ENCODE data around the gene KDM2B. TPM values are rescaled to one million over a fixed set of nuclear protein-coding genes. Genes with fewer than 3 reads are reported as not detected.

KDM2B gene
- total RNA-seq (ENCODE audit: low replicate concordance) = 36.9 and 51.7 TPM in 2 replicates
- long read RNA-seq, partial matches to known transcripts = 1 of 2 reads
- long read RNA-seq, other reads (novel, unspliced or antisense) = 1 of 2 reads

DNA sequence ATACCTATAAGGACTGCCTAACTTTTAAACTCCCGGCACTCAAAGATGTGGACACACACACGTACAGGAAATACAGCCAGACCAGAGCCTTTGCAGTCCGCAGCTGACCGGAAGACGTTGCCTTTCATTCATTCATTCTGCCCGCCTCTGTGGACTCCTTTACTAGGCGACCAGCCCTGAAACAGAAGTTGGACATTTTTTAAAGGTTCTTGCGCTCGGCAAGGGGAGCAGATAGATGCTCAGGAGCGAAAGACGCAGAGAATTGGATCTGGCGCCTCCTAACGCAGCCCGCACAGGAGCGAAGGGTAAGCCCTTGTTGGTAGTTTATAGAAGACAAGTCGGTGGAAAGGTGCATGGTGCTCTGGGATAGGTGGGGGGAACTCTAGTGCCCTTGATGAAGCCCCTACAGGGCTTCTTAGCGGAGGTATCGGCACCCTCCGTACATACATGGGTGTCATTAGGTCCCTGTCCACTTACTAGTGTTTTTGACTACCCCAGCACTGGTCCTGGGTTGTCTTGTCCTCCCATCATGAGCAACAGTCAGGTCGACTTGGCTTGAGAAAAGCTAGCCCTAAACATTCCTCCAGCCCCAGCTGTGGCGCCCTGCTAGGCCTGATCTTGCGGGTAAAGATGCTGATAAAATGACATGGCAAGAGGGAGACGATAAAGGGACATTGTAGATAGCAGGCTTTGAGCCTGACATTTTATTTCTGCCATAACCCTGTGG, at the start of gene KDM2B:
Gene KDM2B, minus strand, starts transcription at position 65 of the 727 bp plus-strand sequence. CDS start 112 bp downstream, outside the sequence.
- Mint-ChIP-seq H3K36me3 (no peaks in the 10 kb centered on the region), H3K27me3 (no peaks in the 10 kb centered on the region), H3K27ac (peak within 1 kb of the TSS; percentile 92), H3K9me3 (no peaks in the 10 kb centered on the region), H3K4me1 (ENCODE audit: unreplicated experiment) (peaks cover 37% of the 10 kb centered on the region), H3K4me3 (peak within 1 kb of the TSS; percentile 96)
- TF ChIP-seq, protein P1, sequence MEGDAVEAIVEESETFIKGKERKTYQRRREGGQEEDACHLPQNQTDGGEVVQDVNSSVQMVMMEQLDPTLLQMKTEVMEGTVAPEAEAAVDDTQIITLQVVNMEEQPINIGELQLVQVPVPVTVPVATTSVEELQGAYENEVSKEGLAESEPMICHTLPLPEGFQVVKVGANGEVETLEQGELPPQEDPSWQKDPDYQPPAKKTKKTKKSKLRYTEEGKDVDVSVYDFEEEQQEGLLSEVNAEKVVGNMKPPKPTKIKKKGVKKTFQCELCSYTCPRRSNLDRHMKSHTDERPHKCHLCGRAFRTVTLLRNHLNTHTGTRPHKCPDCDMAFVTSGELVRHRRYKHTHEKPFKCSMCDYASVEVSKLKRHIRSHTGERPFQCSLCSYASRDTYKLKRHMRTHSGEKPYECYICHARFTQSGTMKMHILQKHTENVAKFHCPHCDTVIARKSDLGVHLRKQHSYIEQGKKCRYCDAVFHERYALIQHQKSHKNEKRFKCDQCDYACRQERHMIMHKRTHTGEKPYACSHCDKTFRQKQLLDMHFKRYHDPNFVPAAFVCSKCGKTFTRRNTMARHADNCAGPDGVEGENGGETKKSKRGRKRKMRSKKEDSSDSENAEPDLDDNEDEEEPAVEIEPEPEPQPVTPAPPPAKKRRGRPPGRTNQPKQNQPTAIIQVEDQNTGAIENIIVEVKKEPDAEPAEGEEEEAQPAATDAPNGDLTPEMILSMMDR (conservative IDR thresholded peaks at IDR 0.05) = no peak
- DNase-seq (ENCODE audit: extremely low spot score, unreplicated experiment) = no peak

DNA sequence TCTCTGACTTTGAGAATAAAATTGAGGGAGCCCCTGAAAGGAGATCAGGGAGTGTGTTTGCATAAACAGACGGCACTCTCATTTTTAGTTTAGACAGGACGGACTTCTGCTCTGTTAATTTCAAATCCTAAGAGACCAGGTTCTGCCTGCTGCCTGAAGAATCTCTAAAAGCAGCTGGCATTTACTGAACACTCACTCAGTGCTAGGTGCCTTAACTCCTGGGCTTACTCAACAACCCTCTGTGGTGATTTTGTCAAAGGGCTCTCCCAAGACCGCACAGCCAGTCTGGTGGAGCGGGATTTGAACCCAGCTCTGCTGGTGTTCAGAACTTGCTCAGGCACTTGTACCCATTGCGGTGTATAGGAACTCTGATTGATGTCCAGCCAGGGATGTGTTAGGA, 47.7 kb upstream of the KDM2B start:
- Mint-ChIP-seq H3K36me3 (no peaks in the 10 kb centered on the region), H3K27ac (no peak overlapping the region), H3K4me1 (ENCODE audit: unreplicated experiment) (peaks cover 37% of the 10 kb centered on the region), H3K4me3 (peak overlapping the region; percentile 90), H3K27me3 (no peaks in the 10 kb centered on the region), H3K9me3 (no peaks in the 10 kb centered on the region)
- DNase-seq (ENCODE audit: extremely low spot score, unreplicated experiment) = no peak
- TF ChIP-seq, protein P1 (conservative IDR thresholded peaks at IDR 0.05) = no peak

DNA sequence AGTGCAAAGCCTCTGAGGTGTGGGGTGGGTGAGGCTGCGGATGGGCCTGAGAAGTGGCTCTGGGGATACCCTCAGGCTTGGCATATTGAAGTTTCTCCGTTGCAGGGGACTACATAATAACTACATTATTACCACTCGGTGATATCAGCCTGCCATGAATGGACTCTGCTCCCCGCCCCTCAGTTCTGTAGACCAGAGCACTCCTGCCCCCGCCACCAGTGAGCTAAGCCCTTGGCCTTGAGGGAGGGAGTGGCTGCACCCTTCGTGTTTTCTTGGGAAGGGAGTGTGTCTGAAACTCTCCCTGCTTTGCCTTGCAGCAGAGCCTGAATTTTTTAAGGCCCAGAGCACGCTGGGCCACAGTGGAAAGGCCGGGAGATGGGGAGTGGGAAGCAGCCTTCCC, 47.2 kb upstream of the KDM2B start:
- Mint-ChIP-seq H3K4me1 (ENCODE audit: unreplicated experiment) (peaks cover 33% of the 10 kb centered on the region), H3K27me3 (no peaks in the 10 kb centered on the region), H3K27ac (peak overlapping the region; percentile 91), H3K4me3 (peak overlapping the region; percentile 90), H3K9me3 (no peaks in the 10 kb centered on the region), H3K36me3 (no peaks in the 10 kb centered on the region)
- TF ChIP-seq, protein P1 (conservative IDR thresholded peaks at IDR 0.05) = no peak
- DNase-seq (ENCODE audit: extremely low spot score, unreplicated experiment) = no peak

DNA sequence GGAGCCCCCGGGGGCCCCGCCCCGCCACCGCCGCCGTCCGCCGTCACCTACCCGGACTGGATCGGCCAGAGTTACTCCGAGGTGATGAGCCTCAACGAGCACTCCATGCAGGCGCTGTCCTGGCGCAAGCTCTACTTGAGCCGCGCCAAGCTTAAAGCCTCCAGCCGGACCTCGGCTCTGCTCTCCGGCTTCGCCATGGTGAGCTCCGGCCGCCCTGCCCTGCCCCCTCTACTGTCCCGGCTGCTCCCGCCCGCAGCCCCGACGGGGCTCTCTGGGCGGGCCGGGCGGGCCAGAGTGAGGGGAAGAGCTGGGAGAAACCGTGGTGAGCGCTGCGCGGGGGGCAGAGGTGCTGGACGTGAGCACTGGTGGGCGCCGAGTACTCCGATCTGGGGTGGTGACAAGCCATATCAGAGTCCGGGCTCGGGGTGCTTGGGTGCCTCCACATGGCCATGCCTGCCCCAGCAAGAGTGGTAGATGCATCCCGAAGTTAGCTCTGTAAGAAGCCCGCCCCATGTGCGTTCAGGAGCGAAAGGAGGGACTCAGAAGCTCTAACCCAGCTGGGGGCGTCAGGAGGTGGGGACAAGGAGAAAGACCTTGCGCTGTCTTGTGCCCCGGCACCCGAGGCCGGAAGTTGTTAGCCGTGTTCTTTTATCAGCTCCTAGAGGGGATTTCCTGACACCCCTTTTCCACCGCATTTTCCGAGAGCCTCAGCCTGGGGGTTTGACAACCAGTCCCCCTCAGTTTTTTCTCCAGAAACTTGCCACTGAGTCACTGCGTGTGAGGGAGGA, 46.2 kb upstream of the KDM2B start:
- TF ChIP-seq, protein P1 (conservative IDR thresholded peaks at IDR 0.05) = peak; percentile 24
- no peaks in the 10 kb centered on the region for H3K27me3 Mint-ChIP-seq

DNA sequence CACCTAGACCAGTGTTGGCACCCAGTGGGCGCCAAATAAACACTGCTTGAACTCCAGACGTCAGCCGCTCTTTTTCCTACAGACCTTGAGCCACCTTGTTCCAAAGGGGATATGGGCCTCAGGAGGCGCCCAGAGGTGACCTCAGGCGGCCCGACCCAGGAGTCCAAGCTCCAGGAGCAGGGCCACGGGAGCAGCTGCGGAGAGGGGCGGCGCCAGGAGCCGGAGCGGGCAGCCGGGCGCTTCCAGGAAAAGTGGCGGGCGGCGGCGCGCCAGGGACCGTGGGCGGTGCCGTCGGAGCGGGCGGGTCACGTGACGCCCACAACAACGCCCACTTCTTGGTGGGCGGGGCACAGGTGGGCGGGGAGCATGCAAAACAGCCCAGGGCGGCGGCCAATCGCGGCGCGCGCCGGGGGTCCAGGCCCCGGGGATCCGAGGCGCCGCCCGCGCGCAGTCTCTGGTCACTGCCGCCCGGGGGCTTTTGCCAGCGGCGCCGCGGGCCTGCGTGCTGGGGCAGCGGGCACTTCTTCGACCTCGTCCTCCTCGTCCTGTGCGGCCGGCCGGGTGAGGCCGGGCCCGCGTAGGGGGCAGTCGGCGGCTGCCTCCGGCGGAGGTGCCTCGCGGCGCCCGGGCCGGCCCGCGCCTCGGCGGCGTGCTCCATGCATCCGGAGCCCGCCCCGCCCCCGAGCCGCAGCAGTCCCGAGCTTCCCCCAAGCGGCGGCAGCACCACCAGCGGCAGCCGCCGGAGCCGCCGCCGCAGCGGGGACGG, 45.4 kb upstream of the KDM2B start, which contains the start of gene ORAI1:
Gene ORAI1, plus strand, starts transcription at position 444 of the 766 bp plus-strand sequence.
- H3K4me3 Mint-ChIP-seq = peak within 1 kb of the TSS; percentile 90
- no peaks in the 10 kb centered on the region for H3K36me3 Mint-ChIP-seq
- peaks cover 19% of the 10 kb centered on the region for H3K4me1 Mint-ChIP-seq (ENCODE audit: unreplicated experiment)
- no peaks in the 10 kb centered on the region for H3K27me3 Mint-ChIP-seq
- H3K27ac Mint-ChIP-seq = peak within 1 kb of the TSS; percentile 91
- peak; percentile 97 for DNase-seq (ENCODE audit: extremely low spot score, unreplicated experiment)
- TF ChIP-seq, protein P1 (conservative IDR thresholded peaks at IDR 0.05) = no peak
- no peaks in the 10 kb centered on the region for H3K9me3 Mint-ChIP-seq

More for the DNA sequence above, 46.2 kb upstream of the KDM2B start:
- Mint-ChIP-seq H3K27ac (peak overlapping the region; percentile 91), H3K36me3 (no peaks in the 10 kb centered on the region), H3K9me3 (no peaks in the 10 kb centered on the region), H3K4me1 (ENCODE audit: unreplicated experiment) (peaks cover 24% of the 10 kb centered on the region), H3K4me3 (peak overlapping the region; percentile 90)
- no peak for DNase-seq (ENCODE audit: extremely low spot score, unreplicated experiment)

All from type B pancreatic cell (in vitro differentiated cells).